Fibroblast of skin of back (primary cell): Measurements from ENCODE around the gene APOBEC3C.
"Not testable (repeated sequence)": the region's sequence is repeated elsewhere in the genome, so short reads cannot be mapped to it uniquely, and the experiment has no call there.

Experiments used
- DNase-seq: peaks from one replicate; pipeline ENCODE4 v3.0.0-alpha.2; 2013

APOBEC3C gene

GRCh38 chr22:39066442-39067276 lies 52.6 kb downstream of the APOBEC3C start:
- DNase-seq, result not testable (repeated sequence)

- DNase-seq, result no peak
Observed at GRCh38 chr22:39068033-39068785, 54.2 kb downstream of the APOBEC3C start.
